Progenitor cell of endocrine pancreas (in vitro differentiated cells): ENCODE results near the gene SNTA1. TPM values are rescaled to one million over a fixed set of nuclear protein-coding genes. Genes with fewer than 3 reads are reported as not detected.
"Not testable (repeated sequence)": the region's sequence is repeated elsewhere in the genome, so short reads cannot be mapped to it uniquely, and the experiment has no call there.

Experiments used
- DNase-seq: peaks from one replicate; pipeline ENCODE4 v3.0.0; 2021; ENCODE audit warnings: low spot score; ENCODE audit not compliant: unreplicated experiment
- H3K27ac Mint-ChIP-seq: 2 replicates; pipeline ENCODE4 v1.8.0; 2021; ENCODE audit warnings: mild to moderate bottlenecking, moderate library complexity, mixed read lengths
- H3K27me3 Mint-ChIP-seq: 2 replicates; pipeline ENCODE4 v1.8.0; 2021; ENCODE audit warnings: mixed read lengths
- H3K36me3 Mint-ChIP-seq: 2 replicates; pipeline ENCODE4 v1.8.0; 2022; ENCODE audit warnings: mixed read lengths; ENCODE audit not compliant: insufficient read depth
- H3K4me1 Mint-ChIP-seq: 2 replicates; pipeline ENCODE4 v1.8.0; 2021; ENCODE audit warnings: low read depth, mixed read lengths
- H3K4me3 Mint-ChIP-seq: 2 replicates; pipeline ENCODE4 v1.8.0; 2021; ENCODE audit warnings: low read depth, mild to moderate bottlenecking, moderate library complexity, mixed read lengths
- H3K9me3 Mint-ChIP-seq: 2 replicates; pipeline ENCODE4 v1.8.0; 2021; ENCODE audit warnings: low read depth, mixed read lengths
- long read RNA-seq: library from polyadenylated mRNA; unstranded; transcript quantifications from one replicate; pipeline ENCODE4 v2.0.0, GENCODE V29; 2020
- total RNA-seq: library from RNA; stranded (reverse); gene quantifications from 2 replicates; pipeline ENCODE4 v1.2.1, GENCODE V29; 2021
- TF ChIP-seq, protein P1 (sequence below): fragments of 200-600 bp; sonication (generic); IDR thresholded peaks from one replicate; pipeline ENCODE4 v1.5.0; 2021; ENCODE audit warnings: antibody characterized with exemption, mild to moderate bottlenecking; ENCODE audit not compliant: unreplicated experiment

The SNTA1 gene
- total RNA-seq, result 5.8 and 6.7 TPM in 2 replicates
- long read RNA-seq, partial matches to known transcripts, result 3 of 4 reads
- long read RNA-seq, other reads (novel, unspliced or antisense), result 1 of 4 reads

GRCh38 chr20:33443512-33444239 is at the start of gene SNTA1:
Gene SNTA1 (minus strand): TSS chr20:33443763. CDS start chr20:33443620, 143 bp downstream.
- TF ChIP-seq, protein P1, sequence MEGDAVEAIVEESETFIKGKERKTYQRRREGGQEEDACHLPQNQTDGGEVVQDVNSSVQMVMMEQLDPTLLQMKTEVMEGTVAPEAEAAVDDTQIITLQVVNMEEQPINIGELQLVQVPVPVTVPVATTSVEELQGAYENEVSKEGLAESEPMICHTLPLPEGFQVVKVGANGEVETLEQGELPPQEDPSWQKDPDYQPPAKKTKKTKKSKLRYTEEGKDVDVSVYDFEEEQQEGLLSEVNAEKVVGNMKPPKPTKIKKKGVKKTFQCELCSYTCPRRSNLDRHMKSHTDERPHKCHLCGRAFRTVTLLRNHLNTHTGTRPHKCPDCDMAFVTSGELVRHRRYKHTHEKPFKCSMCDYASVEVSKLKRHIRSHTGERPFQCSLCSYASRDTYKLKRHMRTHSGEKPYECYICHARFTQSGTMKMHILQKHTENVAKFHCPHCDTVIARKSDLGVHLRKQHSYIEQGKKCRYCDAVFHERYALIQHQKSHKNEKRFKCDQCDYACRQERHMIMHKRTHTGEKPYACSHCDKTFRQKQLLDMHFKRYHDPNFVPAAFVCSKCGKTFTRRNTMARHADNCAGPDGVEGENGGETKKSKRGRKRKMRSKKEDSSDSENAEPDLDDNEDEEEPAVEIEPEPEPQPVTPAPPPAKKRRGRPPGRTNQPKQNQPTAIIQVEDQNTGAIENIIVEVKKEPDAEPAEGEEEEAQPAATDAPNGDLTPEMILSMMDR, result no peak
- H3K36me3 Mint-ChIP-seq, result no peaks in the 10 kb centered on the region
- H3K4me1 Mint-ChIP-seq, result peaks cover 7% of the 10 kb centered on the region
- peaks cover 3% of the 10 kb centered on the region for H3K9me3 Mint-ChIP-seq
- H3K27me3 Mint-ChIP-seq, result peaks cover 51% of the 10 kb centered on the region
- H3K4me3 Mint-ChIP-seq, result peak within 1 kb of the TSS; percentile 83
- H3K27ac Mint-ChIP-seq, result peak within 1 kb of the TSS; percentile 90
- DNase-seq, result peak; percentile 95

DNA sequence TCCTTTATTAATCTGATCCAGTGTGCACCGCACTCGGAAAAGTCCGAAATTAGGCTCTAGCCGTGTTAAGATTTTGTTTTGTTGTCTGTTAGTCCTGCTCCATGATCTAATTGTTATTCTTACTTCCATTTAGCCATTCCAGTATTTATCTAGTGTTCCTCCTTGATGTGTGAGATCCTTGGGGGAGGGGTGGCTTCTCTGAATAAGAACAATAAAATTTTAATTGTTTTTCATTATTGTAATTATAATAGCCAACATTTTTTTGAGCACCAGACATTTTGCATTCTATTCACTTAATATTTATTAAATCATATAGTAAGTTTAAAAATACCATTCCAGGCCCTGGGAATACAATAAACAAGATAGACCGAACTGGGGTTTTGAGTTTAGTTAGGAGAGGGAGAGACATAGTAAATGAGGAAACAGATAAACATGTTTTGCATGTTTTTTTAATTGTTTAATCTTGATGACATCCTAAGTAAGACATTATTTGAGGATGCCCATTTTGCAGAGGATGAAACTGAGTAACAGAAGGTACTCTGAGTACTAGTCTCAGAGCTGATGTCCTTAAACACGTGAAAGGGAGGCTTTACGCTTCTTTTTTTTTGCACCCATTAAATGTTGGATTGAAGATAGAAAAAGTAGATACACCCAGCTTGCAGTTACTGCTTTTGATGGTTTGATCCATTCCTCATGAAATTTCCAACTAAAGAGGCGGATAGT is 47.5 kb upstream of the SNTA1 start:
- peaks cover 4% of the 10 kb centered on the region for H3K36me3 Mint-ChIP-seq
- peak overlapping the region; percentile 94 for H3K27ac Mint-ChIP-seq
- no peaks in the 10 kb centered on the region for H3K9me3 Mint-ChIP-seq
- peaks cover 7% of the 10 kb centered on the region for H3K4me1 Mint-ChIP-seq
- H3K4me3 Mint-ChIP-seq, result peak overlapping the region; percentile 78
- no peaks in the 10 kb centered on the region for H3K27me3 Mint-ChIP-seq
- no peak for DNase-seq
- TF ChIP-seq, protein P1, result no peak

GRCh38 chr20:33490023-33490933 is 46.7 kb upstream of the SNTA1 start, which contains the start of gene CBFA2T2:
Gene CBFA2T2 (plus strand): TSS chr20:33490096. CDS start chr20:33490268, 172 bp downstream.
- no peak for DNase-seq
- Mint-ChIP-seq H3K27ac (peak within 1 kb of the TSS; percentile 98), H3K36me3 (peaks cover 4% of the 10 kb centered on the region), H3K27me3 (no peaks in the 10 kb centered on the region), H3K9me3 (no peaks in the 10 kb centered on the region), H3K4me1 (peaks cover 7% of the 10 kb centered on the region), H3K4me3 (peak within 1 kb of the TSS; percentile 78)
- TF ChIP-seq, protein P1, result peak; percentile 12

DNA sequence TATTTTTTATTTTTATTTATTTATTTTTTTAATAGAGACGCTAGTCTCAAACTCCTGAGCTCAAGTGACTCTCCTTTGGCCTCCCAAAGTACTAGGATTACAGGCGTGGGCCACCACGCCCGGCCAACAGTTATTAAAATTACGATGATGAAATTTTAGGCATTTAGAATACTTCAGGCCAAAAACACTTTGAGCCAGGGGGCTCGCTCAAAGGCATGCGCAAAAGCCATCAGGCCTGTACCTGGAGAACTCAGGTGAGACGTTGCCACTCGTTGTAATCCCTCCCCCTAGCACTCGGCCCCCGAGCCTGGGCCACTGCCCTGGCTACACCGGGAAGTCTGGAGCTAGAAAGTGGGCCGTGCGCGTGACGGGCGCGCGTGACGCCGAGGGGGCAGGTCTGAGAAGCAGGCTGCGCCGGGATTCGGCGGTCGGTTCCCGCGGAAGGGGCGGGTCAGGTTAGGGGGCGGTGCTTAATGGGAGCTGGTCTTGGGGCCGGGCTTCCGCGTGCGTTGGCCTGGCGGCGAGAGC is 46.0 kb upstream of the SNTA1 start:
- DNase-seq, result peak; percentile 100
- TF ChIP-seq, protein P1, result no peak
- H3K36me3 Mint-ChIP-seq, result peaks cover 2% of the 10 kb centered on the region
- peak overlapping the region; percentile 78 for H3K4me3 Mint-ChIP-seq
- H3K4me1 Mint-ChIP-seq, result peaks cover 7% of the 10 kb centered on the region
- H3K27ac Mint-ChIP-seq, result peak overlapping the region; percentile 98
- no peaks in the 10 kb centered on the region for H3K9me3 Mint-ChIP-seq
- H3K27me3 Mint-ChIP-seq, result no peaks in the 10 kb centered on the region

DNA sequence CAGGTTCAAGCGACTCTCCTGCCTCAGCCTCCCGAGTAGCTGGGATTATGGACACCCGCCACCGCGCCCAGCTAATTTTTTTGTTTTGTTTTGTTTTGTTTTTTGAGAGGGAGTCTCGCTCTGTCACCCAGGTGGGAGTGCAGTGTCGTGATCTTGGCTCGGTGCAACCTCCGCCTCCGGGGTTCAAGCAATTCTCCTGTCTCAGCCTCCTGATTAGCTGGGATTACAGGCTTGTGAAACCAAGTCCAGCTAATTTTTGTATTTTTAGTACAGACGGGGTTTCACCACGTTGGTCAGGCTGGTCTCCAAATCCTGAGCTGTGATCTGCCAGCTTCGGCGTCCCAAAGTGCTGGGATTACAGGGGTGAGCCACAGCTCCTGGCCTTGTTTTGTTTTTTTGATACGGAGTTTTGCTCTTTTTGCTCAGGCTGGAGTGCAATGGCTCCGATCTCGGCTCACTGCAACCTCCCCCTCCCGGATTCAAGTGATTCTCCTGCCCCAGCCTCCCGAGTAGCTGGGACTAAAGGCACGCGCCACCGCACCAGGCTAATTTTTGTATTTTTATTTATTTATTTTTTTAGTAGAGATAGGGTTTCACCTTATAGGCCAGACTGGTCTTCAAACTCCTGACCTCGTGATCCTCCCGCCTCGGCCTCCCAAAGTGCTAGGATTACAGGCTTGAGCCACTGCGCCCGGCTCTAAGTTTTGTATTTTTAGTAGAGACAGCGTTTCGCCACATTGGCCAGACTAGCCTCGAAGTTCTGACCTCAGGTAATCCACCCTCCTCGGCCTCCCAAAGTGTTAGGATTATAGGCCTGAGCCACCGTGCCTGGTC is 45.3 kb upstream of the SNTA1 start:
- DNase-seq, H3K36me3 Mint-ChIP-seq, H3K4me1 Mint-ChIP-seq, H3K9me3 Mint-ChIP-seq, H3K27me3 Mint-ChIP-seq, H3K4me3 Mint-ChIP-seq: not testable (repeated sequence)
- H3K27ac Mint-ChIP-seq, result peak overlapping the region; percentile 98
